ENCODE results near the gene ILRUN.
A peak's percentile ranks its signal among the peaks of the same experiment; 100 is the strongest.
"Not testable (repeated sequence)": the region's sequence is repeated elsewhere in the genome, so short reads cannot be mapped to it uniquely, and the experiment has no call there.

The ILRUN gene

DNA sequence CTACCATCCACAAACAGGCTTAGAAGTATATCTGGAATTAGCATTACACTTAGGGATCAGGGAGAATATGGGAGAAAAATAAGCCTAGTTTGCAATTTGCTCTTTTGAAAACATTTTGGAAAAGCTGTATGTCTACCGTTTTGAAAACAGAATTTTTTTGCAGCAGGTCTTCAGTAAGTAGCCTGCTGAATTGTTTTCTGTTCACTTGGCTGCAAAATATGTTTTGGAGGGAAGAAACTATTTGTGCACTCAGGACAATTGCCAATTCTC is 39.6 kb downstream of the ILRUN start:
- no peaks in the 10 kb centered on the region for H3K27me3 ChIP-seq (ENCODE audit: control insufficient read depth in 1 of 2, insufficient read depth in 2 of 2, low read length in 2 of 2)
- H3K36me3 ChIP-seq (ENCODE audit: control insufficient read depth in 1 of 2, insufficient read depth in 2 of 2, low read length in 2 of 2) = peaks cover 0 to 6% of the 10 kb centered on the region in 2 donors
- H3K9ac ChIP-seq (ENCODE audit: low read depth in 1 of 2, low read length in 2 of 2) = peak overlapping the region; percentile 71 to 73
- H3K9me3 ChIP-seq (ENCODE audit: control insufficient read depth in 1 of 2, low read length in 2 of 2) = no peaks in the 10 kb centered on the region
- peak overlapping the region; percentile 54 for H3K27ac ChIP-seq (ENCODE audit: low read depth, low read length)
- H3K4me3 ChIP-seq (ENCODE audit: low read depth in 1 of 2, low read length in 2 of 2) = peak overlapping the region; percentile 69 to 72
- H3K4me1 ChIP-seq (ENCODE audit: control insufficient read depth in 1 of 2, insufficient read depth in 2 of 2, low read length in 2 of 2) = peaks cover 30 to 39% of the 10 kb centered on the region in 2 donors

DNA sequence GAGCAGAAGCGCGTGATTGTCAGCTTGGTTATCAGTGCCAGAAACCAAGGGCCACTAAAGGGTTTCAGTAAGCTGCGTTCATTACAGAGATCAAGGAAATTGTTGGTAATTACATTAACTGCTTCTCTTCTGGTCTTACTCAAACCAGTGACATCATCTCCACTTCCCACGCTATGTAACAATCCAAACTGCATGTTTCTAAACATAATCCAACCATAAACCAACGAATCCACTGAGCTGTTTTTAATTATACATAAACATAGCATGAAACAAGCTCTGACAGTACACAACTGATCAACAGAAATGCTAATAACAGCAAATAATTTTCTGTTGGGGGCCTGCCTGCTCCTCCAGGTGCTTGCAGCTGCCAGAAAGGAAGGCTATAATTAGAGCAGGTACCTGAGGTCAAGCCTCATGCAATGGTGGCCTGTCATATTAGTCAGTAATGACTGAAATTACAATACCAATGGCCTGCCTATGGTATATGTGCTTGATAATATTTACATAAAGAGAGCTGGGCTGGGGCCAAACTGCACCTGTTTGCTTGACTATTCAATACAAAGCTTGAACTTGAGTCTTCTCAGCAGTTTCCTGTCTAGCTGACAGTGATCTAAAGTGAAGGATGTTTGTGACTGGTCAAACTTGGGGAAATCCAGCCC is 40.1 kb downstream of the ILRUN start:
- Histone ChIP-seq H3K36me3 (ENCODE audit: control insufficient read depth in 1 of 2, insufficient read depth in 2 of 2, low read length in 2 of 2) (peaks cover 0 to 6% of the 10 kb centered on the region in 2 donors), H3K4me3 (ENCODE audit: low read depth in 1 of 2, low read length in 2 of 2) (peak overlapping the region; percentile 69 to 72), H3K9me3 (ENCODE audit: control insufficient read depth in 1 of 2, low read length in 2 of 2) (no peaks in the 10 kb centered on the region), H3K4me1 (ENCODE audit: control insufficient read depth in 1 of 2, insufficient read depth in 2 of 2, low read length in 2 of 2) (peaks cover 30 to 39% of the 10 kb centered on the region in 2 donors), H3K9ac (ENCODE audit: low read depth in 1 of 2, low read length in 2 of 2) (peak overlapping the region; percentile 63 to 71), H3K27ac (ENCODE audit: low read depth, low read length) (peak overlapping the region; percentile 54), H3K27me3 (ENCODE audit: control insufficient read depth in 1 of 2, insufficient read depth in 2 of 2, low read length in 2 of 2) (no peaks in the 10 kb centered on the region)

DNA sequence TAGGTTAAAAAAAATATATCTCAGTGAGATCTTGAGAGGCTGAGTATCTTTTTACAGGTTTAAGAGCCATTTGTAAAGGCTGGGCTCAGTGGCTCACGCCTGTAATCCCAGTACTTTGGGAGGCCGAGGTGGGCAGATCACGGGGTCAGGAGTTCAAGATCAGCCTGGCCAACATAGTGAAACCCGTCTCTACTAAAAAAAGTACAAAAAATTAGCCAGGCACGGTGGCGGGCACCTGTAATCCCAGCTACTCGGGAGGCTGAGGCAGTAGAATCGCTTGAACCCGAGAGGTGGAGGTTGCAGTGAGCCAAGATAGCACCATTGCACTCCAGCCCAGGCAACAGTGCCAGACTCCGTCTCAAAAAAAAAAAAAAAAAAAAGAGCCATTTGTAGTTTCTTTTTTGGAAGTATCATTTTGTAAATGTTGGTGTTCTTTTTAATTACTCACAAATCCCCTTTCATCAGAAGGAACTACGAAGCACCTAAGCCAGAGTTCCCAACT is 40.6 kb downstream of the ILRUN start:
- peak overlapping the region; percentile 69 to 72 for H3K4me3 ChIP-seq (ENCODE audit: low read depth in 1 of 2, low read length in 2 of 2)
- peak overlapping the region; percentile 54 for H3K27ac ChIP-seq (ENCODE audit: low read depth, low read length)
- H3K9me3 ChIP-seq (ENCODE audit: control insufficient read depth in 1 of 2, low read length in 2 of 2); H3K36me3 ChIP-seq (ENCODE audit: control insufficient read depth in 1 of 2, insufficient read depth in 2 of 2, low read length in 2 of 2); H3K27me3 ChIP-seq (ENCODE audit: control insufficient read depth in 1 of 2, insufficient read depth in 2 of 2, low read length in 2 of 2): not testable (repeated sequence)
- peaks cover 30 to 44% of the 10 kb centered on the region in 2 donors for H3K4me1 ChIP-seq (ENCODE audit: control insufficient read depth in 1 of 2, insufficient read depth in 2 of 2, low read length in 2 of 2)
- peak overlapping the region; percentile 63 to 71 for H3K9ac ChIP-seq (ENCODE audit: low read depth in 1 of 2, low read length in 2 of 2)

DNA sequence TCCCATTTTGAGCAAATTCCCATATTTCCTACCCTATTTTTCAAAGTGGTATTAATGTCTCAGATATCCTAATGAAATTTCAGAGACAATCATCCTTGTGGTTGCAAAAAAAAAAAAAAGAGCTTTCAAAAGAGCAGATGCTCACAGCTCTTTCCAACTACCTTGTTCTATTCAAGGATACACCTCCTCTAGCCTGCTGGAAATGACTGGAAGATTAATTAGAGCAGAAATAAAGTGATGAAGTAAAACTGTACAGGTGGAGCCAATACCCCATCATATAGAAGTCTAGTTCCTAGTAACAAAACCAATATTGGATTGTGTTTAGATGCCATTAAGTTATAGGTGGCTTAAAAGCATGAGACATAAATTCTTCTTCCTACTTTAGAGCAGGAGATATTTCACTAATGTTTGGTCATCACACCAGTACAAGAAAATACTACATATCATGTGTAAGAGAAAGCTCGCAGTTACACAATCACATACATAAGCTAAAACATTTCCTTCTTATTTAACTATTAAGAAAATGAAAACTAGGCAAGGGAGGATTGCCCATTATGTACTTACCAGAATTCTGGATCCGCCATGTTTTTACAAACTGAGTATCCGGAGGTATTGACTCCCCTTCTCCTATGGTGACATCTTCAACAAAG is 42.4 kb downstream of the ILRUN start:
- peaks cover 0 to 6% of the 10 kb centered on the region in 2 donors for H3K36me3 ChIP-seq (ENCODE audit: control insufficient read depth in 1 of 2, insufficient read depth in 2 of 2, low read length in 2 of 2)
- no peak overlapping the region for H3K9ac ChIP-seq (ENCODE audit: low read depth in 1 of 2, low read length in 2 of 2)
- no peak overlapping the region for H3K4me3 ChIP-seq (ENCODE audit: low read depth in 1 of 2, low read length in 2 of 2)
- peaks cover 30 to 44% of the 10 kb centered on the region in 2 donors for H3K4me1 ChIP-seq (ENCODE audit: control insufficient read depth in 1 of 2, insufficient read depth in 2 of 2, low read length in 2 of 2)
- H3K27ac ChIP-seq (ENCODE audit: low read depth, low read length) = no peak overlapping the region
- H3K27me3 ChIP-seq (ENCODE audit: control insufficient read depth in 1 of 2, insufficient read depth in 2 of 2, low read length in 2 of 2) = no peaks in the 10 kb centered on the region
- H3K9me3 ChIP-seq (ENCODE audit: control insufficient read depth in 1 of 2, low read length in 2 of 2) = no peaks in the 10 kb centered on the region

DNA sequence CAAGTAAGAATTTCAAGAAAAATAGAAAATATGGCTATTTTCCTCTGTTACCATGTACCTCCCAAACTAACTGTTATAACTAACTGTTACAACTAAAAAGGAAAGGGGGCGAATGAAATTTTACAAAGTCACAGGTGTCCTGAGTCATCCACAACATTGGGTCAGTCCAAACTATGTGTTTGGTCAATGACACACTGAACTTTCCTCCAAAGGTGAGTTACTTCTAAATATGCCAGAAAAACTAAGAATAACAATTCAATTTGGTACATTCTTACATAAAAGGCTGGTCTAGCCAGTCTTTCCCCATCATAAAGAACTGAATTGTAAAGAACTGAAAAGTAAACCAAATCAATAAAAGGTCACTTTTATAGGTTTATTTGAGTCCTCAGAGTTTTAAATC is 44.3 kb downstream of the ILRUN start:
- peaks cover 19 to 28% of the 10 kb centered on the region in 2 donors for H3K4me1 ChIP-seq (ENCODE audit: control insufficient read depth in 1 of 2, insufficient read depth in 2 of 2, low read length in 2 of 2)
- H3K9me3 ChIP-seq (ENCODE audit: control insufficient read depth in 1 of 2, low read length in 2 of 2) = no peaks in the 10 kb centered on the region
- no peaks in the 10 kb centered on the region for H3K27me3 ChIP-seq (ENCODE audit: control insufficient read depth in 1 of 2, insufficient read depth in 2 of 2, low read length in 2 of 2)
- peaks cover 0 to 12% of the 10 kb centered on the region in 2 donors for H3K36me3 ChIP-seq (ENCODE audit: control insufficient read depth in 1 of 2, insufficient read depth in 2 of 2, low read length in 2 of 2)
- H3K27ac ChIP-seq (ENCODE audit: low read depth, low read length) = no peak overlapping the region
- no peak overlapping the region for H3K9ac ChIP-seq (ENCODE audit: low read depth in 1 of 2, low read length in 2 of 2)
- H3K4me3 ChIP-seq (ENCODE audit: low read depth in 1 of 2, low read length in 2 of 2) = no peak overlapping the region

DNA sequence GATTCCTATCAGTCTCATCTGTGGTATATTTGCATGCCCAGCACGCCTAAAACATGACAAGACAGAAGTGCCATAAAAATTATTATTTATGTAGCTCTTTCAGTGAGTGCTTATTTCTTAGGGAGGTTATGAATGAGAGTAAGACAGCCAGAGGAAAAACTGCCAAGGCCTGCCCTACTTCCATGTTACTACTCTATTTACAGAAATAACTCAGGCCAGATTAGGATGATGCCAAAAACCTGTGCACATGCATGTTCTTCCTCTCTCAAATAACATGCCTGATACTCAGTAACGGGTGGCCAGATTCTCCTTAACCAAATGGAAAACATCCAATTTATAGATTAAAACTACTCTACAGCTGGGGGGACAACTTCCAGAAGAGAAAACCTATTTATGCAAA is 45.7 kb downstream of the ILRUN start:
- no peak overlapping the region for H3K4me3 ChIP-seq (ENCODE audit: low read depth in 1 of 2, low read length in 2 of 2)
- peaks cover 0 to 18% of the 10 kb centered on the region in 2 donors for H3K36me3 ChIP-seq (ENCODE audit: control insufficient read depth in 1 of 2, insufficient read depth in 2 of 2, low read length in 2 of 2)
- H3K27me3 ChIP-seq (ENCODE audit: control insufficient read depth in 1 of 2, insufficient read depth in 2 of 2, low read length in 2 of 2) = no peaks in the 10 kb centered on the region
- H3K4me1 ChIP-seq (ENCODE audit: control insufficient read depth in 1 of 2, insufficient read depth in 2 of 2, low read length in 2 of 2) = peaks cover 6 to 13% of the 10 kb centered on the region in 2 donors
- no peak overlapping the region for H3K27ac ChIP-seq (ENCODE audit: low read depth, low read length)
- no peaks in the 10 kb centered on the region for H3K9me3 ChIP-seq (ENCODE audit: control insufficient read depth in 1 of 2, low read length in 2 of 2)
- H3K9ac ChIP-seq (ENCODE audit: low read depth in 1 of 2, low read length in 2 of 2) = no peak overlapping the region

DNA sequence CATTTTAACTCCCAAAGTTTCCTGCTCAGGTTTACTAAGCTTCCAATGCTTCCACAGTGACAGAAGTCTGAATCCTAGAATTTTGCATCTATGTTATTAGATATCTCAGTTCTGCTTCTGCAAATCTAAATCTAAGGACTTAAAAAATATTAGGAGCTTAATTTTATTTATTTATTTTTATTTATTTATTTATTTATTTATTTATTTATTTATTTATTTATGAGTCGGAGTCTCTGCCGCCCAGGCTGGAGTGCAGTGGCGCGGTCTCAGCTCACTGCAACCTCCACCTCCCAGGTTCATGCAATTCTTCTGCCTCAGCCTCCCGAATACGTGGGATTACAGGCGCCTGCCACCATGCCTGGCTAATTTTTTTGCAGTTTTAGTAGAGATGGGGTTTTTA is 46.3 kb downstream of the ILRUN start:
- not testable (repeated sequence) for H3K4me1 ChIP-seq (ENCODE audit: control insufficient read depth in 1 of 2, insufficient read depth in 2 of 2, low read length in 2 of 2); H3K27me3 ChIP-seq (ENCODE audit: control insufficient read depth in 1 of 2, insufficient read depth in 2 of 2, low read length in 2 of 2); H3K27ac ChIP-seq (ENCODE audit: low read depth, low read length); H3K9ac ChIP-seq (ENCODE audit: low read depth in 1 of 2, low read length in 2 of 2); H3K9me3 ChIP-seq (ENCODE audit: control insufficient read depth in 1 of 2, low read length in 2 of 2); H3K4me3 ChIP-seq (ENCODE audit: low read depth in 1 of 2, low read length in 2 of 2)
- peaks cover 0 to 24% of the 10 kb centered on the region in 2 donors for H3K36me3 ChIP-seq (ENCODE audit: control insufficient read depth in 1 of 2, insufficient read depth in 2 of 2, low read length in 2 of 2)

DNA sequence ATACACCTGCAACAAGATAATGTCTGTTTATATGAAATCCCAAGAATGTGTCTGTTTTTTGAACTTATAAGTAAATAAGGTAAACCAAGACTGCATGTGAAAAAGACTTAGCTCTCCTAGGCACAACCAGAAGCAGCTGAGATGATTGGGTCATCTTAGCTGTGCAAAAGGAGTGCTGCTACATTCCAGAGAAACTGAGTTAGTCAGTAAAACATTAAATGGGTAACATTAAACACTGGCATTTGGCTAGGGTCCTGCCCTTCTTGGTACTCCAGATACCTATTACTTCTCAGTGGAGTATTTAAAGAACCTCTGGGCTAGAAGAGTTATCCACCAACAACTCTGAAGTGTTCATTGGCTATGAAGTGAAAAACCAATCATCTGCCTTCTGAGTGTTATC is 47.8 kb downstream of the ILRUN start:
- Histone ChIP-seq H3K4me3 (ENCODE audit: low read depth in 1 of 2, low read length in 2 of 2) (no peak overlapping the region), H3K9me3 (ENCODE audit: control insufficient read depth in 1 of 2, low read length in 2 of 2) (no peaks in the 10 kb centered on the region), H3K27me3 (ENCODE audit: control insufficient read depth in 1 of 2, insufficient read depth in 2 of 2, low read length in 2 of 2) (no peaks in the 10 kb centered on the region), H3K4me1 (ENCODE audit: control insufficient read depth in 1 of 2, insufficient read depth in 2 of 2, low read length in 2 of 2) (peaks cover 0 to 5% of the 10 kb centered on the region in 2 donors), H3K9ac (ENCODE audit: low read depth in 1 of 2, low read length in 2 of 2) (no peak overlapping the region), H3K27ac (ENCODE audit: low read depth, low read length) (no peak overlapping the region), H3K36me3 (ENCODE audit: control insufficient read depth in 1 of 2, insufficient read depth in 2 of 2, low read length in 2 of 2) (peaks cover 0 to 23% of the 10 kb centered on the region in 2 donors)

Measured in duodenal mucosa (tissue), 2 donors.